Loucy (cell line): Measurements from ENCODE around the gene APOL4.

Experiments
- H2AFZ ChIP-seq: fragments of 200-600 bp; sonication (generic); 2 replicates; pipeline ENCODE4 v1.6.0; 2016; ENCODE audit warnings: antibody characterized with exemption, mild to moderate bottlenecking, low read length, moderate library complexity
- H3F3A ChIP-seq: fragments of 200-600 bp; 2 replicates; pipeline ENCODE4 v1.6.0; 2016; ENCODE audit warnings: antibody characterized with exemption, low read depth, mild to moderate bottlenecking
- H3K27me3 ChIP-seq: fragments of 200-600 bp; sonication (generic); 2 replicates; pipeline ENCODE4 v1.6.1; 2014; ENCODE audit warnings: low read length, mild to moderate bottlenecking; ENCODE audit not compliant: insufficient read depth, poor library complexity, severe bottlenecking
- H3K36me3 ChIP-seq: fragments of 200-600 bp; sonication (generic); 2 replicates; pipeline ENCODE4 v1.6.1; 2016; ENCODE audit warnings: low read length; ENCODE audit not compliant: insufficient read depth
- H3K4me1 ChIP-seq: fragments of 200-600 bp; sonication (generic); 2 replicates; pipeline ENCODE4 v1.5.1; 2014; ENCODE audit warnings: low read length, mild to moderate bottlenecking; ENCODE audit not compliant: insufficient read depth, poor library complexity, severe bottlenecking
- H3K4me2 ChIP-seq: fragments of 200-600 bp; sonication (generic); 2 replicates; pipeline ENCODE4 v1.6.0; 2014; ENCODE audit warnings: antibody characterized with exemption, low read length, low read depth, mild to moderate bottlenecking; ENCODE audit not compliant: poor library complexity, severe bottlenecking
- H3K4me3 ChIP-seq: fragments of 200-600 bp; sonication (generic); 2 replicates; pipeline ENCODE4 v1.5.1; 2014; ENCODE audit warnings: low read length, mild to moderate bottlenecking, mixed read lengths; ENCODE audit not compliant: poor library complexity, severe bottlenecking
- H3K79me2 ChIP-seq: fragments of 200-600 bp; sonication (generic); 2 replicates; pipeline ENCODE4 v1.6.1; 2014; ENCODE audit warnings: low read length; ENCODE audit not compliant: insufficient read depth
- H3K9ac ChIP-seq: fragments of 200-600 bp; sonication (generic); 2 replicates; pipeline ENCODE4 v1.6.0; 2014; ENCODE audit warnings: mild to moderate bottlenecking, low read depth, low read length, moderate library complexity; ENCODE audit not compliant: poor library complexity, severe bottlenecking
- H3K9me2 ChIP-seq: fragments of 200-600 bp; sonication (generic); replicated peaks from 2 replicates; pipeline ENCODE4 v1.6.1; 2016; ENCODE audit warnings: low read depth, low read length, mixed read lengths
- H3K9me3 ChIP-seq: fragments of 200-600 bp; sonication (generic); 2 replicates; pipeline ENCODE4 v1.6.1; 2014; ENCODE audit warnings: mild to moderate bottlenecking, antibody characterized with exemption, low read length, low read depth; ENCODE audit not compliant: insufficient read depth
- H4K20me1 ChIP-seq: fragments of 200-600 bp; sonication (generic); 2 replicates; pipeline ENCODE4 v1.6.0; 2014; ENCODE audit warnings: antibody characterized with exemption, low read length, mild to moderate bottlenecking; ENCODE audit not compliant: insufficient read depth, poor library complexity, severe bottlenecking
- CTCF ChIP-seq: fragments of 200-600 bp; sonication (generic); conservative IDR thresholded peaks from 2 replicates; pipeline ENCODE4 v1.5.1; 2014; ENCODE audit warnings: mild to moderate bottlenecking, antibody characterized with exemption, low read length
- EZH2phosphoT487 ChIP-seq: fragments of 200-600 bp; IDR thresholded peaks from 2 replicates; pipeline ENCODE4 v1.6.1; 2018; ENCODE audit warnings: antibody characterized with exemption, mild to moderate bottlenecking, moderate library complexity, borderline replicate concordance

APOL4 gene

GRCh38 chr22:36239150-36239400, 37.5 kb upstream of the APOL4 start:
- Histone ChIP-seq H3K9me3 (no peaks in the 10 kb centered on the region), H4K20me1 (no peaks in the 10 kb centered on the region), H3K9ac (peak overlapping the region; percentile 88), H3K36me3 (no peaks in the 10 kb centered on the region), H3K4me2 (peak overlapping the region; percentile 88), H3K9me2 (no peaks in the 10 kb centered on the region), H3F3A (no peaks in the 10 kb centered on the region), H3K27me3 (no peaks in the 10 kb centered on the region), H3K4me3 (peak overlapping the region; percentile 85), H2AFZ (peak overlapping the region; percentile 95), H3K79me2 (peaks cover 33% of the 10 kb centered on the region), H3K4me1 (peaks cover 47% of the 10 kb centered on the region)
- TF ChIP-seq EZH2phosphoT487: no peak
- no peak for TF ChIP-seq CTCF

- Histone ChIP-seq H3K4me1 (peaks cover 47% of the 10 kb centered on the region), H3K9ac (peak overlapping the region; percentile 88), H3K79me2 (peaks cover 33% of the 10 kb centered on the region)
These were observed 37.0 kb upstream of the APOL4 start for GRCh38 chr22:36238373-36239149.

DNA sequence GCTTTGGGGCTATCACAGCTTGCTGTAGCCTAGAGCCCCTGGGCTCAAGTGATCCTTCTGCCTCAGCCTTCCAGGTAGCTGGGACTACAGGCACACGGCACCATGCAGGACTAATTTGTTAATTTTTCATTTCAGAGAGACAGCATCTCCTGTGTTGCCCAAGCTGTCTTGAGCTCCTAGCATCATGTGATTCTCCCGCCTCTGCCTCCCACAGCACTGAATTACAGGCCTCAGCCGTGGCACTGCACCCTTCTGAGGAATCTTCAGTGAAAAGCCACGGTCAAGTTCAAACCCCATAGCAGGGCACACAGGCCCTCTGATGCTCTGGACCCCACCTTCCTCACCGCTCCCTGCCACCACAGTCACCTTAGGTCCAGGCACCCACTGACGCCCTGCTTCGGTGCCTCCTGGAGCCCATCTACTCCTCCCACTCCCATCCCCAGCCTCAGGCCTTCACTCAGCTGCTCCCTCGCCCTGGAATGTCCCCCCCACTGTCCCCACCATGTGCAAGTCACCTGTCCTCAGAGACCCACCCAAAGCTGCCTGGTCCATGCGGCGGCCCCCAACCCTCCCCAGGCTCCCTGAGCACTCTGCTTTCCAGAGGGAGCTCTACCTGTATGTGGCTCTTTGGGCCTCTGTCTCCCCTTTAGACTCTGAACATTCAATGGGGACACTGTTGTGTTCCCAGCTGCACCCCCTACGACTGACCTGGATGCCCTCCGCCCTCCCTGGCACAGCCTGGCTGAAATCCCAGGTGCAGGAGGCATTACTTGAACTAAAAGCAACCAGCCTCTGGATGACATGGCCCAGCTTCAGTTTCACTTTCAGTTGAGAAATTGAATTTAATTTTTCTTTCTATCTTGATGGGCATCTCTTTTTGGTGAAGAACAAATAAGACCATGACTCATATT, 36.1 kb upstream of the APOL4 start:
- Histone ChIP-seq H3K79me2 (peaks cover 33% of the 10 kb centered on the region), H2AFZ (no peak overlapping the region), H3K4me3 (peak overlapping the region; percentile 85), H3K4me1 (peaks cover 47% of the 10 kb centered on the region), H3K9me2 (no peaks in the 10 kb centered on the region), H4K20me1 (no peaks in the 10 kb centered on the region), H3K27me3 (no peaks in the 10 kb centered on the region), H3K9ac (peak overlapping the region; percentile 88), H3K9me3 (no peaks in the 10 kb centered on the region), H3K36me3 (no peaks in the 10 kb centered on the region), H3F3A (no peaks in the 10 kb centered on the region), H3K4me2 (peak overlapping the region; percentile 88)
- TF ChIP-seq EZH2phosphoT487 (no peak), CTCF (no peak)

More at GRCh38 chr22:36238373-36239149, 37.0 kb upstream of the APOL4 start:
- TF ChIP-seq EZH2phosphoT487 (no peak), CTCF (no peak)
- H3K9me3 ChIP-seq: no peaks in the 10 kb centered on the region
- no peaks in the 10 kb centered on the region for H3K9me2 ChIP-seq
- H3K27me3 ChIP-seq: no peaks in the 10 kb centered on the region
- no peaks in the 10 kb centered on the region for H3K36me3 ChIP-seq
- H3F3A ChIP-seq: no peaks in the 10 kb centered on the region
- peak overlapping the region; percentile 95; the same call in 1 of the 2 replicates for H2AFZ ChIP-seq
- H4K20me1 ChIP-seq: no peaks in the 10 kb centered on the region
- peak overlapping the region; percentile 85 for H3K4me3 ChIP-seq
- H3K4me2 ChIP-seq: peak overlapping the region; percentile 88
